ENCODE results near the gene SH2D4B.
"Not testable (repeated sequence)": the region's sequence is repeated elsewhere in the genome, so short reads cannot be mapped to it uniquely, and the experiment has no call there.

DNA sequence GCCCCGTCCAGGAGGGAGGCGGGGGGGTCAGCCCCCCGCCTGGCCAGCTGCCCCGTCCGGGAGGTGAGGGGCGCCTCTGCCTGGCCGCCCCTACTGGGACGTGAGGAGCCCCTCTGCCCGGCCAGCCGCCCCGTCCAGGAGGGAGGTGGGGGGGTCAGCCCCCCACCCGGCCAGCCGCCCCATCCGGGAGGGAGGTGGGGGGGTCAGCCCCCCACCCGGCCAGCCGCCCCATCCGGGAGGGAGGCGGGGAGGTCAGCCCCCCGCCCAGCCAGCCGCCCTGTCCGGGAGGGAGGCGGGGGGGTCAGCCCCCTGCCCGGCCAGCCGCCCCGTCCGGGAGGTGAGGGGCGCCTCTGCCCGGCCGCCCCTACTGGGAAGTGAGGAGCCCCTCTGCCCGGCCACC, 3.1 kb upstream of the SH2D4B start:
- not testable (repeated sequence) for TF ChIP-seq CTCF, POLR2A (IDR thresholded peaks at IDR 0.05)

Measured in esophagus squamous epithelium (tissue), 4 donors.